Prostate gland (tissue), 2 donors: ENCODE measurements around the gene TTC27.

ENCODE experiments used
- CTCF ChIP-seq, 4 experiments: fragments of 200-600 bp in 2 of 4; fragments of 450-650 bp in 2 of 4; sonication (generic) in 2 of 4; IDR thresholded peaks; 1 replicate in 3 of 4; 2 replicates in 1 of 4; pipeline ENCODE4 v1.5.1; 2016 to 2019; ENCODE audit warnings: antibody characterized with exemption in 4 of 4, mild to moderate bottlenecking in 2 of 4, moderate library complexity in 2 of 4
- POLR2A ChIP-seq: fragments of 450-650 bp; IDR thresholded peaks from one replicate; pipeline ENCODE4 v1.6.1; 2016; ENCODE audit warnings: antibody characterized with exemption, mild to moderate bottlenecking

- TF ChIP-seq CTCF (IDR thresholded peaks at IDR 0.05): no peak
- no peak for TF ChIP-seq POLR2A
These were observed 86.7 kb downstream of the TTC27 start for GRCh38 chr2:32714521-32714920.
